ENCODE measurements around the gene OTOP3. TPM values are rescaled to one million over a fixed set of nuclear protein-coding genes. Genes with fewer than 3 reads are reported as not detected.

OTOP3 gene
- under 1 TPM in 2 of 4 donors, not detected in 2; 0.65 to 0.98 TPM for total RNA-seq

GRCh38 chr17:74935585-74936469, at the start of gene OTOP3:
TSS of gene OTOP3 (plus strand) at chr17:74935898. CDS start at chr17:74935922, 24 bp downstream.
- TF ChIP-seq EP300 (IDR thresholded peaks at IDR 0.05) (no peak), POLR2AphosphoS5 (IDR thresholded peaks at IDR 0.05) (no peak), POLR2A (IDR thresholded peaks at IDR 0.05) (no peak), CTCF (IDR thresholded peaks at IDR 0.05) (no peak)
- Histone ChIP-seq H3K9me3 (no peaks in the 10 kb centered on the region), H3K4me1 (peaks cover 11% of the 10 kb centered on the region), H3K27me3 (peaks cover 65% of the 10 kb centered on the region), H3K36me3 (no peaks in the 10 kb centered on the region), H3K27ac (no peak within 1 kb of the TSS), H3K4me3 (peak within 1 kb of the TSS; percentile 17)
- WGBS, result 5% methylated on average over 17 of the region's 78 CpGs
- no peak for DNase-seq (ENCODE audit: low spot score in 2 of 2)

- Histone ChIP-seq H3K36me3 (no peaks in the 10 kb centered on the region), H3K4me1 (peaks cover 10% of the 10 kb centered on the region), H3K4me3 (no peak overlapping the region), H3K9me3 (no peaks in the 10 kb centered on the region), H3K27ac (no peak overlapping the region), H3K27me3 (peaks cover 31% of the 10 kb centered on the region)
- 45% methylated on average over 10 of the region's 13 CpGs for WGBS
- DNase-seq (ENCODE audit: low spot score in 2 of 2), result no peak
- TF ChIP-seq EP300 (IDR thresholded peaks at IDR 0.05), result no peak
Measured at GRCh38 chr17:74888469-74888868, 47.2 kb upstream of the OTOP3 start.

- H3K4me1 ChIP-seq, result peaks cover 15% of the 10 kb centered on the region
- H3K4me3 ChIP-seq, result no peak overlapping the region
- TF ChIP-seq EP300 (IDR thresholded peaks at IDR 0.05), result no peak
- no peak for TF ChIP-seq CTCF (IDR thresholded peaks at IDR 0.05)
- TF ChIP-seq POLR2A (IDR thresholded peaks at IDR 0.05), result no peak
- no peak for TF ChIP-seq POLR2AphosphoS5 (IDR thresholded peaks at IDR 0.05)
- 98% methylated on average over 7 of the region's 7 CpGs for WGBS
- DNase-seq (ENCODE audit: low spot score in 2 of 2), result no peak
- H3K9me3 ChIP-seq, result no peaks in the 10 kb centered on the region
- H3K36me3 ChIP-seq, result no peaks in the 10 kb centered on the region
- H3K27ac ChIP-seq, result no peak overlapping the region
- peaks cover 44% of the 10 kb centered on the region for H3K27me3 ChIP-seq
Measured at GRCh38 chr17:74890554-74890953, 45.1 kb upstream of the OTOP3 start.

GRCh38 chr17:74892013-74892841, 43.5 kb upstream of the OTOP3 start:
- no peak for TF ChIP-seq POLR2A (IDR thresholded peaks at IDR 0.05)
- TF ChIP-seq CTCF (IDR thresholded peaks at IDR 0.05), result no peak
- no peak for TF ChIP-seq POLR2AphosphoS5 (IDR thresholded peaks at IDR 0.05)
- no peak for TF ChIP-seq EP300 (IDR thresholded peaks at IDR 0.05)
- Histone ChIP-seq H3K4me1 (peaks cover 15% of the 10 kb centered on the region), H3K36me3 (no peaks in the 10 kb centered on the region), H3K27ac (no peak overlapping the region), H3K4me3 (no peak overlapping the region), H3K9me3 (no peaks in the 10 kb centered on the region), H3K27me3 (peaks cover 46% of the 10 kb centered on the region)
- DNase-seq (ENCODE audit: low spot score in 2 of 2), result no peak
- 74% methylated on average over 14 of the region's 20 CpGs for WGBS

GRCh38 chr17:74892974-74893911, 42.5 kb upstream of the OTOP3 start, which contains the start of gene FADS6:
TSS of gene FADS6 (minus strand) at chr17:74893633. CDS start at chr17:74893595, 38 bp downstream.
- H3K4me1 ChIP-seq, result peaks cover 15% of the 10 kb centered on the region
- peak within 1 kb of the TSS; percentile 54 for H3K4me3 ChIP-seq
- H3K36me3 ChIP-seq, result no peaks in the 10 kb centered on the region
- no peak for TF ChIP-seq POLR2A (IDR thresholded peaks at IDR 0.05)
- no peak for TF ChIP-seq POLR2AphosphoS5 (IDR thresholded peaks at IDR 0.05)
- no peak for TF ChIP-seq EP300 (IDR thresholded peaks at IDR 0.05)
- no peak for TF ChIP-seq CTCF (IDR thresholded peaks at IDR 0.05)
- H3K9me3 ChIP-seq, result no peaks in the 10 kb centered on the region
- H3K27ac ChIP-seq, result no peak within 1 kb of the TSS
- DNase-seq (ENCODE audit: low spot score in 2 of 2), result no peak
- peaks cover 46% of the 10 kb centered on the region for H3K27me3 ChIP-seq
- 12% methylated on average over 19 of the region's 86 CpGs for WGBS
